Measurements from ENCODE around the gene PRUNE2.

Gene PRUNE2

DNA sequence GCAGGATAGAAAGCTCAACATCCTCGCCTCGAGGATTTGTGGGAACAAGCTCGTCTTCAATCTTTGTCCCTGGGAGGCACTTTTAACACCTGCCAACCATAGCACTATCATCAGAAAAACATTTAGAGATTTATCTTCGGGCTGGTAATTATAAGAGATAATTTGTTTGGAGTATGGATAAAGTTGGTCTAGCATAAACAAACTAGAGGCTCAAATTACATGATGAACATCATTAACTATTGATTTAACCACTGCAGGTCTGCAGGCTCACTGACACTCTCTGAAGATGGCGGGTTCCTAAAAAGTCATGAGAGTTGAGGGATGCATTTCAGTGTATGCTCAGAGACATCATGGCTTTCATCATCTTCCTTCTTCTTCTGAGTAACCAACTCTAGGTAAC is 167.5 kb downstream of the PRUNE2 start:
- no peak overlapping the region for H3K4me3 ChIP-seq (ENCODE audit: low read length)
- no peak for DNase-seq (ENCODE audit: low read depth)
- TF ChIP-seq, protein P1, sequence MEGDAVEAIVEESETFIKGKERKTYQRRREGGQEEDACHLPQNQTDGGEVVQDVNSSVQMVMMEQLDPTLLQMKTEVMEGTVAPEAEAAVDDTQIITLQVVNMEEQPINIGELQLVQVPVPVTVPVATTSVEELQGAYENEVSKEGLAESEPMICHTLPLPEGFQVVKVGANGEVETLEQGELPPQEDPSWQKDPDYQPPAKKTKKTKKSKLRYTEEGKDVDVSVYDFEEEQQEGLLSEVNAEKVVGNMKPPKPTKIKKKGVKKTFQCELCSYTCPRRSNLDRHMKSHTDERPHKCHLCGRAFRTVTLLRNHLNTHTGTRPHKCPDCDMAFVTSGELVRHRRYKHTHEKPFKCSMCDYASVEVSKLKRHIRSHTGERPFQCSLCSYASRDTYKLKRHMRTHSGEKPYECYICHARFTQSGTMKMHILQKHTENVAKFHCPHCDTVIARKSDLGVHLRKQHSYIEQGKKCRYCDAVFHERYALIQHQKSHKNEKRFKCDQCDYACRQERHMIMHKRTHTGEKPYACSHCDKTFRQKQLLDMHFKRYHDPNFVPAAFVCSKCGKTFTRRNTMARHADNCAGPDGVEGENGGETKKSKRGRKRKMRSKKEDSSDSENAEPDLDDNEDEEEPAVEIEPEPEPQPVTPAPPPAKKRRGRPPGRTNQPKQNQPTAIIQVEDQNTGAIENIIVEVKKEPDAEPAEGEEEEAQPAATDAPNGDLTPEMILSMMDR (conservative IDR thresholded peaks at IDR 0.05; ENCODE audit: low read depth, low read length), result no peak

DNA sequence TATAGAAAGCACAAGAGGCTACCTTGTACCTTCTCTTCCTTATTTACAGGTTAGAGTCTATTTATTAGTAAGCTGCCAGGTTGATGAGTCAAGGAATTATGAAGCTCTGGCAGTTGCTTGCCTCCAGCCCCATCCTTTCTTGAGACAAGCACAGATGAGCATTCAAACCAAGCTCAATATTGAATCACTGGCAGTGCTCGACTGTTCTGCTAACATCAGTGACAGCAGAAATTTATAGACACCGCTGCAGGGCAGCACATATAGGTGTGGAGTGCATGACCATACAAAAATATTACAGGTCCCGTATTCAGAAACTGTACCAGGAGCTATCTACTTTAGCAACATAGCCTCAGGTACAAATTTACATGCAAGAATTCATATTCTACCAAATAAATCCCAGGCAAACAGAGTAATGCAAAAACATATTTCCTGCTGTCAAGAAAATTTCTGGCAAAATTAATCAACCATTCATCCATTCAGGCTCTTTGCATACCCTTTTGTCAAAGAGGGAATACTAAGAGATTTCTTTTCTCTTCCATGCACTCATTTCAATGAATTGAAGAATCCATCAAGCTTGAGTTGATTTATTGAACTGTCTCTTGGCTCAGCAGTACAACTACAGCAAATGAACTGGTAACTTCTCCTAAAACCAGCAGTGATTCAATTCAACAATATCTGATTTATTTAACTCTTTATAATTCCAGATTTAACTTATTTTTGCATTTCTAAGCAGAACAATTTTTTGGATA is 168.6 kb downstream of the PRUNE2 start:
- H3K4me3 ChIP-seq (ENCODE audit: low read length), result no peak overlapping the region
- DNase-seq (ENCODE audit: low read depth), result no peak
- TF ChIP-seq, protein P1 (conservative IDR thresholded peaks at IDR 0.05; ENCODE audit: low read depth, low read length), result no peak

DNA sequence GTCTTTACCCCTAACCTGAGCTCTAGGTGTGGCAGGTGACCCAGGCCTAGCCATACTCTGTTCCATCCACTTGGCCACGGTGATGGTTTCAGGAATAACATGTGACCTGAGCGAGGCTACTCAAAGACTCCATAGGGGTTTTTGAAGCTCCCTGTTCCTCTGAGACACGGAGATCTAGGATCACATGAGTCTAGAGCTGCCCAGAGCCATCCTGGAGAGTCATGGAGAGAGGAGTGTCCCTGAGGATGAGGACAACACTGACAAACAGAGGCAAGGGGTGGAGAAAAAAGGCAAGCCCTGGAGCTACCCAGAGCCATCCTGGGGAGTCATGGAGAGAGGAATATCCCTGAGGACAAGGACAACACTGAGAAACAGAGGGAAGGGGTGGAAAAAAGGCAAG is 171.2 kb downstream of the PRUNE2 start:
- DNase-seq (ENCODE audit: low read depth), result no peak
- H3K4me3 ChIP-seq (ENCODE audit: low read length), result no peak overlapping the region
- TF ChIP-seq, protein P1 (conservative IDR thresholded peaks at IDR 0.05; ENCODE audit: low read depth, low read length), result no peak

DNA sequence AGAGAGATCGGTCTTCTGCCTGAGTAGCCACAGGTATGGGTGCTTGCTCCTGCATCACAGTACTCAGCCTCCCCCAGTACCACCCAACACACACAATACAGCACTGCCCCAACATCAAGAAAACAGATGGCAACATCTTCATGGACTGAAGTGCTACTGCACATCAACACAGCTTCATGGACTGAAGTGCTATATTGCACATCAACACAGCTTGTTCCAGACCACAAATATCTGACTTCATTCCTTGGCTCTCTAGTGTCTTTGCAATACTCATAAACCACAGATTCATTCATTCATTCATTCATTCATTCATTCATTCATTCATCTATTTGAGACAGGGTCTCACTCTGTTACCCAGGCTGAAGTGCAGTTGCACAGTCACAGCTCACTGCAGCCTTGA is 172.8 kb downstream of the PRUNE2 start:
- TF ChIP-seq, protein P1 (conservative IDR thresholded peaks at IDR 0.05; ENCODE audit: low read depth, low read length), result no peak
- no peak overlapping the region for H3K4me3 ChIP-seq (ENCODE audit: low read length)
- no peak for DNase-seq (ENCODE audit: low read depth)

DNA sequence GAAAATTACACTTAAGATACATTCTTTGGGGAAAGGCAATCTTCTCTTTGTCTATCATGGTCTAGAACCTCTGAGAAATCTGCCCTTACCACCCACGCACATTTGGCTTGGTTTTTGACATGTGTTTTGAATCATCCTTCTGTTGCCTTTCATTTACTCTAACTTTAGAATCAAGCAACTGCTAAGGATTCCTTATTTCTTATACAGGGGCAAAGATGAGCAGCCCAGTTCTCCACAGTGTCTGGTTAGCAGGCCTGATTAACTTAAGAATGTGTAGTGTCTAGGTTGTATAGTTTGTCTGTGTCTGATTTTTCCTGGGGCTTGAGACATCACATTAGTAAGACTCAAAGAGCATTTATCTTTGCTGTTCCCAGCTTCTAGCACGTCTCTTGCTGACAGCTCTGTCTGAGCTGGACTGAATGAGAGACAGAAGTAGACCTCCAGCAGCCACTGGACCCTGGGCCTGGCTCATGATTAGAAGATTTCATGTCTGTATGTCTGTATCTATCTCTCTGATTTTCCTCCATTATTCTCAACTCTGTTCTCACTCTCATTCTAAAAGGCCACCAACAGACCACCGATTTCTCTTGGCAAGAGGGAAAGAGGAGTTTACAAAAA is 173.5 kb downstream of the PRUNE2 start:
- TF ChIP-seq, protein P1 (conservative IDR thresholded peaks at IDR 0.05; ENCODE audit: low read depth, low read length), result no peak
- H3K4me3 ChIP-seq (ENCODE audit: low read length), result no peak overlapping the region
- no peak for DNase-seq (ENCODE audit: low read depth)

DNA sequence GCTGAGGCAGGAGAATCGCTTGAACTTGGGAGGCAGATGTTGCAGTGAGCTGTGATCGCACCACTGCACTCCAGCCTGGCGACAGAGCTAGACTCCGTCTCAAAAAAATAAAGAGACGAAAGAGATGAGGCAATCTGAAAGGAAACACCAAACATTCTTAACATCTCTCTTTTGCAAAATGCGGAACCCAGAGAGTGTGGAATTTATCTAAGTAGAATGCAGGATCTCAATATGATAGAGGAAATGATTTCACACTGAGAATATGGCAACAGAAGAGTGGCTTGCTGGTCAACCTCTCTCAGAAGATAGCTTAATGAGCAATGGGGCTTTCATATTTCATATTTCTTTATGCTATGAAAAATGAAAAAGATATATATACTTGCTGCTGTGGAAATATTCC is 175.1 kb downstream of the PRUNE2 start:
- DNase-seq (ENCODE audit: low read depth), result no peak
- TF ChIP-seq, protein P1 (conservative IDR thresholded peaks at IDR 0.05; ENCODE audit: low read depth, low read length), result no peak
- no peak overlapping the region for H3K4me3 ChIP-seq (ENCODE audit: low read length)

All from retinal pigment epithelial cell (primary cell).